H54 (cell line): ENCODE results near the gene LRRK1.

ENCODE experiments used
- DNase-seq: peaks from one replicate; pipeline ENCODE4 v3.0.0; 2011; ENCODE audit warnings: low spot score, mixed read lengths; ENCODE audit not compliant: insufficient read length
- FAIRE-seq: peaks from 3 replicates; lab custom pipeline; 2011; peaks lifted over from hg19 to GRCh38; lab: Jason Lieb, UNC
- POLR2A ChIP-seq: IDR thresholded peaks from 2 replicates; pipeline ENCODE4 v1.6.1; 2011; ENCODE audit warnings: low read depth, mild to moderate bottlenecking, low read length

Gene LRRK1

DNA sequence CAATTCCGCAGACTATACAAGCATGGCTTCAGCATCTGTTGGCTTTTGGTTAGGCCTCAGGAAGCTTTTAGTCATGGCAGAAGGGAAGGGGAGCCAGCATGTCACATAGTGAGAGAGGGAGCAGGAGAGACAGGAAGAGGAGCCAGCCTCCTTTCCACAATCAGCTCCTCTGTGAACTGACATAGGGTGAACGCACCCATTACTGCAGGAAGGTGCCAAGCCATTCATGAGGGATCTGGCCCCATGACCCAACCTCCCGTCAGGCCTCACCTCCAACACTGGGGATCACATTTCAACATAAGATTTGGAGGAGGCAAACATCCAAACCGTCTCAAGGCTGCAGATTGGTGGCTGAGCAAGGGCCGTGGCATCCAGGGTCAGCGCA is 106.3 kb downstream of the LRRK1 start:
- FAIRE-seq = no peak
- DNase-seq = no peak
- TF ChIP-seq POLR2A = no peak

GRCh38 chr15:101025896-101026631 is 106.9 kb downstream of the LRRK1 start:
- no peak for TF ChIP-seq POLR2A
- FAIRE-seq = no peak

GRCh38 chr15:101026656-101027272 is 107.6 kb downstream of the LRRK1 start:
- TF ChIP-seq POLR2A = no peak
- DNase-seq = no peak
- no peak for FAIRE-seq

More at GRCh38 chr15:101025896-101026631, 106.9 kb downstream of the LRRK1 start:
- no peak for DNase-seq

- DNase-seq (no peak), FAIRE-seq (no peak)
- no peak for TF ChIP-seq POLR2A
Measured at GRCh38 chr15:101027273-101027901, 108.2 kb downstream of the LRRK1 start.

DNA sequence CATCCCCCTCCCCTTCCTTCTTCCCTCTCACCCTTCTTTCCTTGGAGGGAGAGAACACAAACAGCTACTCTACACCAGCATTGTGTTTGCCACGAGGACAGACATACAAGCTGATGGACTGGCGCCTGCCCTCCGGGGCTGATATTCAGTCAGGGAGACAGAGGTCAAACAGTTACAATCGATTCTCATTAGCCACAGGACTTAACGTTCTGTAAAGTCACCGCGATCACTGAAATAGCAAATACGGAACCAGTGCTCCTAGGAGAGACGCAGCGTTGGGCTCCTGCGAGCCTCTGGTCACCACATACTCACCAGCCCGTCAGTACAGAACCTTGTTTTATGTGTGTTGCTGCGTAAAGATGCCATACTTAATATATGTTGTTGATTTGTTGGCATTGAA is 108.8 kb downstream of the LRRK1 start:
- FAIRE-seq = no peak
- TF ChIP-seq POLR2A = no peak
- DNase-seq = no peak

GRCh38 chr15:101028321-101028720 is 109.2 kb downstream of the LRRK1 start:
- TF ChIP-seq POLR2A = no peak
- no peak for FAIRE-seq
- DNase-seq = no peak

GRCh38 chr15:101028772-101029438 is 109.7 kb downstream of the LRRK1 start:
- FAIRE-seq = no peak
- no peak for TF ChIP-seq POLR2A
- no peak for DNase-seq

DNA sequence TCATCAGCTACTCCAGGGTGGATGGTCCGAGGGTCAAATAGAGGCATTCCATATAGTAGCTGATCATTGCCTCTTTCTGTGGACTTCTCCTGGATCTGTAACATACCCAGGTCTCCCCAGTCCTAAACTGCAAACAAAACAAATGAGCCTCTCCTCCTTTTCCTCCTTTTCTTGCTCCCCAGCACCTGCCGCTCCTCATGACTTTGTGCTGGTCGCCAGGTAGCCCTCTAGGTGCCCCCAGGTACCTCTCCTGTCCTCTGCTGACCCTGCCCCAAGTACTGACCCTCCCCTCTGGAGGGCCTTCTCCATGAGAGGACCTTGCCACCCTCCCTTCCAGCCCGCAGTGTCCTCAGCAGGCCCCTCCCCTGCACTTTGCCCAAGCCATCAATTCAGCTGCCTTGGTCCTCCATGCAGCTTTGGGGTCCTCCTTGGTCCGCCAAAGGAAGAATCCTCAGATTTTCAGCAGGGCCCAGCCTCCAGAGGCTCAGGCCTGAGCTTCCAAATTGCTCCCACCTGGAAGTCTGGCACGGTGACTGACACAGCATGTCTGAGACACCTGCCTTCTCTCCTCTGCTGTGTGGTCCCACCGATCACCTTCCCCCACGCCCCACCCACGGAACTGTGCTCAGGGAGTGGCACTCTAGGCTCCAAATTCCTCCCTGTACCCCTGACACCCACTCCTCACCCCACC is 111.0 kb downstream of the LRRK1 start:
- no peak for FAIRE-seq
- no peak for DNase-seq
- TF ChIP-seq POLR2A = no peak

DNA sequence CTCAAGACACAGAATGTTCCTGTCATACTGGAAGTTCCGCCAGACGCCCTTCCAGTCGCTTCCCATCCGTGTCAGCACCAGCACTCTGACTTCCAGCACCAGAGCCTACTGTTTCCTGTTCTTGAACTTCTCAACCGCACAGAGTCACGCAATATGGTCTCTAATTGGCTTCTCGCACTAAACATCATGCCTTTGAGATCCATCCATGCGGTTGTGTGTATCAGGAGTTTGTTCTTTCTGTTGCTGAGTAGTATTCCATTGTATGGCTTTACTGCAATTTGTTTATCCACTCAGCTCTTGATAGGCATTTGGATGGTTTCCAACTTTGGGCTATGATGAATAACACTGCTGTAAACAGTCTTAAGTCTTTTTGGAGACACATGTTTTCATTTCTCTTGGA is 112.1 kb downstream of the LRRK1 start:
- FAIRE-seq = no peak
- no peak for DNase-seq
- no peak for TF ChIP-seq POLR2A

DNA sequence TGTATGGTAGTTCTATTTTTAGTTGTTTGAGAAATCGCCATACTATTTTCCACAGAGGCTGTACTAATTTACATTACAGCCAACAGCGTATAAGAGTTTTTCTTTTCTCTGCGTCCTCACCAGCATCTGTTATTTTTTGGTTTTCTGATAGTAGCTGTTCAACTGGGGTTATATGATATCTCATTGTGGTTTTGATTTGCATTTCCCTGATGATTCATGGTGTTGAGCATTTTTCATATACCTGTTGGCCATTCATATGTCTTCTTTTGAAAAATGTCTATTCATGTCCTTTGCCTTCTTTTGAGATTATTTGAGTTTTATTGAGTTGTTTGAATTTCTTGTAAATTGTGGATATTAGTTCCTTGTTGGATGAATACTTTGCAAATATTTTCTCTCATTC is 114.6 kb downstream of the LRRK1 start:
- no peak for TF ChIP-seq POLR2A
- no peak for FAIRE-seq
- DNase-seq = no peak

DNA sequence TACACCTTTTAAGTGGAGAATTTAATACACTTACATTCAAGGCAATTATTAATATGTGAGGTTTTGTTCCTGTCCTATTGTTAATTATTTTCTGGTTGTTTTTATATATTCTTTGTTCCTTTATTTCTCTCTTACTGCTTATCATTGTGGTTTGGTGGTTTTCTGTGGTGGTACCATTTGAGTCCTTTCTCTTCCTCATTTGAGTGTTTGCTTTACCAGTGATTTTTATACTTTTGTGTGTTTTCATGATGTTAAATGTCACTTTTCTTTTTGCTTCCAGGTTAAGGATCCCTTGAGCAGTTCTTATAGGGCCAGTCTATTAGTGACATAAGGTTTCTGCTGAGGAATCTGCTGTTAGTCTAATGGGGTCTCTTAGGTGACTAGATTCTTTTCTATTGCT is 116.5 kb downstream of the LRRK1 start:
- FAIRE-seq (no peak), DNase-seq (no peak)
- no peak for TF ChIP-seq POLR2A

GRCh38 chr15:101036189-101036588 is 117.0 kb downstream of the LRRK1 start:
- FAIRE-seq (no peak), DNase-seq (no peak)
- TF ChIP-seq POLR2A = no peak

DNA sequence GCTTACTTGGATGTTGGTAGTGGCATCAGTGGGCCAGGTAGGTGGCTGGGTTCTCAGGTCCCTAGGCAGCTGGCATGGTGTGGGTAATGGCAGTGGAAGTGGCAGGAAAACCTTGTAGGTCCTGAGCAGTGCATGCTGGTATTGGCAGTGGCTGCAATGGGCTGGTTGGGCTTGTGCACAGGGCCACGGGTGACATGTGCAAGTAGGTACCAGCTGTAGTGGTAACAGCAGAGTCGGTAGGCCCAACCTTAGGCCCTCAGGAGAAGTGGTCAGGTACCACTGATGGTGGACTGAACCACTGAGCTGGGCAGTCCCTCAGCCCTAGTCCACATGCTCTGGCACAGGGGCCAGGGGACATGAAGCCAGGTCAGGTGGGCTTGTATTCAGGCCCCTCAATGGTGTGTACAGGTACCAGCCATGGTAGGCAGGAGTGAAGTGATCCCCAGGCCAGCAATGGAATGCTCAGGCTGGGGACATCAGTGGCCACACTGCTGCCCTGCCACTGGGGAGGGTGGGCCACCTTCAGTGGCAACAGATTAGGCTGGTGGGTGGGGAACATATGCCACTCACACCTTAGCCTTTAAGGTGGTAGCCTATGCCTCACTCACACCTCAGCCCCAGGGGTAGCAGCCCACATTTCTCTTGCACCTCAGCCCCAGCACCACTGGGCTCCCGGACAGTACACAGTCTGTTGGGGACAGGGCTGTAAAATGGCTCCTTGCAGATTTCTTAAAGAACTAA is 118.1 kb downstream of the LRRK1 start:
- no peak for TF ChIP-seq POLR2A
- no peak for FAIRE-seq
- DNase-seq = no peak
